HEK293T (cell line): Measurements from ENCODE around the gene SLC6A6.

Source experiments
- ELF4 ChIP-seq: fragments of 450-650 bp; IDR thresholded peaks from 2 replicates; pipeline ENCODE4 v1.6.1; 2017; ENCODE audit warnings: antibody characterized with exemption
- FOXK2 ChIP-seq: fragments of 450-650 bp; IDR thresholded peaks from 2 replicates; pipeline ENCODE4 v1.6.1; 2016; ENCODE audit warnings: mild to moderate bottlenecking
- FOXM1 ChIP-seq: fragments of 450-650 bp; IDR thresholded peaks from 2 replicates; pipeline ENCODE4 v1.6.1; 2017; ENCODE audit warnings: mild to moderate bottlenecking, borderline replicate concordance
- LEF1 ChIP-seq: fragments of 450-650 bp; IDR thresholded peaks from 2 replicates; pipeline ENCODE4 v1.6.1; 2017; ENCODE audit warnings: mild to moderate bottlenecking, borderline replicate concordance
- TARDBP ChIP-seq: fragments of 450-650 bp; IDR thresholded peaks from 2 replicates; pipeline ENCODE4 v1.6.1; 2016

DNA sequence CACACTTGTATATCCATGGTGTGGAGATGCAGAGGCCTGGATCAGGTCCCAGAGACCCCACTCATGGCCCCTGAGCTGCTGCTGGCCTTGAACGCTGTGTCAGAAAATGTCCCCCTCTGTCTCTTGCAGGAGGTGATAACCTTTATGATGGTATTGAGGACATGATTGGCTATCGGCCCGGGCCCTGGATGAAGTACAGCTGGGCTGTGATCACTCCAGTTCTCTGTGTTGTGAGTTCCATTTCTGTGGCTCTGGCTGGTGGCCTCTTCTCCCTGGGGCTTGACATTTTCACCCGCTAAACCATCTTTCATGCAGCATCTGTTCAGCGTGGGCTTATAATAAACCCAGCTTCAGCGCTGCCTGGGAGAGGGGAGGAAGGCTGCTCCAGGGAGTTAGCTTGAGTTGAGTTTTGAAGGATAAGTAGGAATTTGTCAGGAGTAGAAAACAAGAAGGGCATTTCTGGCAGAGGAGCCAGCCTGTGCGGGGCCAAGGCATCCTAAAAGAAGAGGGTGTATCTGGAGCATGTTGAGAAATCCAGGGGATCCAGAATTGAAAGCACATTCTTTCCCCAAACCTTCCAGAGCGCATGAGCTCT lies 76.6 kb downstream of the SLC6A6 start:
- TF ChIP-seq FOXK2 (no peak), ELF4 (no peak), TARDBP (no peak), FOXM1 (no peak), LEF1 (no peak)
